OCI-LY1 (cell line): Measurements from ENCODE around the gene KCNMB2.

Source experiments
- H2AFZ ChIP-seq: fragments of 200-600 bp; sonication (generic), shearing (Covaris generic); 2 replicates; pipeline ENCODE4 v1.6.0; 2014; ENCODE audit warnings: antibody characterized with exemption, mild to moderate bottlenecking, low read length
- H3F3A ChIP-seq: fragments of 200-600 bp; sonication (generic), shearing (Covaris generic); 2 replicates; pipeline ENCODE4 v1.6.0; 2014; ENCODE audit warnings: mild to moderate bottlenecking, antibody characterized with exemption, low read length, moderate library complexity; ENCODE audit not compliant: insufficient read depth
- H3K27ac ChIP-seq: fragments of 200-600 bp; sonication (generic); 2 replicates; pipeline ENCODE4 v1.5.1; 2014; ENCODE audit warnings: low read length, mixed run types, mild to moderate bottlenecking, low read depth; ENCODE audit not compliant: poor library complexity, severe bottlenecking
- H3K27me3 ChIP-seq: fragments of 200-600 bp; sonication (generic); 2 replicates; pipeline ENCODE4 v1.6.0; 2014; ENCODE audit warnings: antibody characterized with exemption, mild to moderate bottlenecking, low read length, moderate library complexity; ENCODE audit not compliant: insufficient read depth
- H3K36me3 ChIP-seq: fragments of 200-600 bp; sonication (generic); 2 replicates; pipeline ENCODE4 v1.6.1; 2014; ENCODE audit warnings: mild to moderate bottlenecking, antibody characterized with exemption, low read length, moderate library complexity, mixed read lengths; ENCODE audit not compliant: insufficient read depth
- H3K4me1 ChIP-seq: fragments of 200-600 bp; sonication (generic); 2 replicates; pipeline ENCODE4 v1.5.1; 2014; ENCODE audit warnings: mild to moderate bottlenecking, low read length, moderate library complexity; ENCODE audit not compliant: insufficient read depth, severe bottlenecking
- H3K4me2 ChIP-seq: fragments of 200-600 bp; sonication (generic), shearing (Covaris generic); 2 replicates; pipeline ENCODE4 v1.6.1; 2014; ENCODE audit warnings: low read length
- H3K4me3 ChIP-seq: fragments of 200-600 bp; sonication (generic); 2 replicates; pipeline ENCODE4 v1.5.1; 2014; ENCODE audit warnings: low read length, low read depth, mild to moderate bottlenecking, mixed read lengths; ENCODE audit not compliant: poor library complexity, severe bottlenecking
- H3K79me2 ChIP-seq: fragments of 200-600 bp; shearing (Covaris generic); 2 replicates; pipeline ENCODE4 v1.6.1; 2016; ENCODE audit warnings: mixed run types, low read length, mixed read lengths; ENCODE audit not compliant: insufficient read depth
- H3K9ac ChIP-seq: fragments of 200-600 bp; sonication (generic), shearing (Covaris generic); 2 replicates; pipeline ENCODE4 v1.6.1; 2014; ENCODE audit warnings: mild to moderate bottlenecking, low read length, mixed read lengths
- H3K9me2 ChIP-seq: fragments of 200-600 bp; sonication (generic), shearing (Covaris generic); 2 replicates; pipeline ENCODE4 v1.6.1; 2014; ENCODE audit warnings: low read depth, mild to moderate bottlenecking, low read length, mixed read lengths
- H3K9me3 ChIP-seq: fragments of 200-600 bp; shearing (Covaris generic); 2 replicates; pipeline ENCODE4 v1.6.1; 2014; ENCODE audit warnings: low read length, mixed read lengths
- H4K20me1 ChIP-seq: fragments of 200-600 bp; sonication (generic), shearing (Covaris generic); 2 replicates; pipeline ENCODE4 v1.6.0; 2016; ENCODE audit warnings: mild to moderate bottlenecking, low read length; ENCODE audit not compliant: insufficient read depth
- EZH2 ChIP-seq: fragments of 200-600 bp; sonication (generic), shearing (Covaris generic); IDR thresholded peaks from 2 replicates; pipeline ENCODE4 v1.8.0; 2017; ENCODE audit warnings: borderline replicate concordance, mixed run types, mild to moderate bottlenecking, antibody characterized with exemption, low read length, moderate library complexity, mixed read lengths
- TF ChIP-seq, protein P1 (sequence below): fragments of 200-600 bp; sonication (generic), shearing (Covaris generic); IDR thresholded peaks from 2 replicates; pipeline ENCODE4 v1.5.1; 2017; ENCODE audit warnings: mild to moderate bottlenecking, antibody characterized with exemption, low read length, moderate library complexity, mixed read lengths

KCNMB2 gene

GRCh38 chr3:178637802-178638201 lies 101.6 kb downstream of the KCNMB2 start:
- Histone ChIP-seq H3K4me2 (no peak overlapping the region), H3K27me3 (no peaks in the 10 kb centered on the region), H3K9ac (no peak overlapping the region), H3K36me3 (no peaks in the 10 kb centered on the region), H3K27ac (no peak overlapping the region), H3K4me3 (no peak overlapping the region), H3K4me1 (no peaks in the 10 kb centered on the region), H4K20me1 (no peaks in the 10 kb centered on the region), H3K9me3 (no peaks in the 10 kb centered on the region), H3K79me2 (no peaks in the 10 kb centered on the region), H3K9me2 (no peaks in the 10 kb centered on the region), H2AFZ (no peak overlapping the region), H3F3A (no peaks in the 10 kb centered on the region)
- TF ChIP-seq EZH2, result no peak
- TF ChIP-seq, protein P1, sequence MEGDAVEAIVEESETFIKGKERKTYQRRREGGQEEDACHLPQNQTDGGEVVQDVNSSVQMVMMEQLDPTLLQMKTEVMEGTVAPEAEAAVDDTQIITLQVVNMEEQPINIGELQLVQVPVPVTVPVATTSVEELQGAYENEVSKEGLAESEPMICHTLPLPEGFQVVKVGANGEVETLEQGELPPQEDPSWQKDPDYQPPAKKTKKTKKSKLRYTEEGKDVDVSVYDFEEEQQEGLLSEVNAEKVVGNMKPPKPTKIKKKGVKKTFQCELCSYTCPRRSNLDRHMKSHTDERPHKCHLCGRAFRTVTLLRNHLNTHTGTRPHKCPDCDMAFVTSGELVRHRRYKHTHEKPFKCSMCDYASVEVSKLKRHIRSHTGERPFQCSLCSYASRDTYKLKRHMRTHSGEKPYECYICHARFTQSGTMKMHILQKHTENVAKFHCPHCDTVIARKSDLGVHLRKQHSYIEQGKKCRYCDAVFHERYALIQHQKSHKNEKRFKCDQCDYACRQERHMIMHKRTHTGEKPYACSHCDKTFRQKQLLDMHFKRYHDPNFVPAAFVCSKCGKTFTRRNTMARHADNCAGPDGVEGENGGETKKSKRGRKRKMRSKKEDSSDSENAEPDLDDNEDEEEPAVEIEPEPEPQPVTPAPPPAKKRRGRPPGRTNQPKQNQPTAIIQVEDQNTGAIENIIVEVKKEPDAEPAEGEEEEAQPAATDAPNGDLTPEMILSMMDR, result no peak

- H3K9ac ChIP-seq, result no peak overlapping the region
- H3F3A ChIP-seq, result no peaks in the 10 kb centered on the region
- H3K9me3 ChIP-seq, result no peaks in the 10 kb centered on the region
- H3K79me2 ChIP-seq, result no peaks in the 10 kb centered on the region
- H3K4me2 ChIP-seq, result no peak overlapping the region
- H3K27ac ChIP-seq, result no peak overlapping the region
- no peaks in the 10 kb centered on the region for H3K4me1 ChIP-seq
- H3K36me3 ChIP-seq, result no peaks in the 10 kb centered on the region
- H3K4me3 ChIP-seq, result no peak overlapping the region
- no peak overlapping the region for H2AFZ ChIP-seq
- TF ChIP-seq, protein P1, result no peak
- no peak for TF ChIP-seq EZH2
- H3K27me3 ChIP-seq, result no peaks in the 10 kb centered on the region
- no peaks in the 10 kb centered on the region for H4K20me1 ChIP-seq
- no peaks in the 10 kb centered on the region for H3K9me2 ChIP-seq
Observed at GRCh38 chr3:178645503-178645902, 109.3 kb downstream of the KCNMB2 start.

GRCh38 chr3:178646186-178646862 lies 110.1 kb downstream of the KCNMB2 start:
- no peaks in the 10 kb centered on the region for H3K27me3 ChIP-seq
- no peak overlapping the region for H3K27ac ChIP-seq
- H3K4me2 ChIP-seq, result no peak overlapping the region
- H2AFZ ChIP-seq, result no peak overlapping the region
- H3K4me3 ChIP-seq, result no peak overlapping the region
- H3K4me1 ChIP-seq, result no peaks in the 10 kb centered on the region
- no peak overlapping the region for H3K9ac ChIP-seq
- no peaks in the 10 kb centered on the region for H3K9me3 ChIP-seq
- no peaks in the 10 kb centered on the region for H3K79me2 ChIP-seq
- TF ChIP-seq EZH2, result no peak
- TF ChIP-seq, protein P1, result no peak
- no peaks in the 10 kb centered on the region for H4K20me1 ChIP-seq
- H3F3A ChIP-seq, result no peaks in the 10 kb centered on the region
- no peaks in the 10 kb centered on the region for H3K36me3 ChIP-seq
- H3K9me2 ChIP-seq, result no peaks in the 10 kb centered on the region
